ENCODE measurements around the gene WDR18.

The WDR18 gene

DNA sequence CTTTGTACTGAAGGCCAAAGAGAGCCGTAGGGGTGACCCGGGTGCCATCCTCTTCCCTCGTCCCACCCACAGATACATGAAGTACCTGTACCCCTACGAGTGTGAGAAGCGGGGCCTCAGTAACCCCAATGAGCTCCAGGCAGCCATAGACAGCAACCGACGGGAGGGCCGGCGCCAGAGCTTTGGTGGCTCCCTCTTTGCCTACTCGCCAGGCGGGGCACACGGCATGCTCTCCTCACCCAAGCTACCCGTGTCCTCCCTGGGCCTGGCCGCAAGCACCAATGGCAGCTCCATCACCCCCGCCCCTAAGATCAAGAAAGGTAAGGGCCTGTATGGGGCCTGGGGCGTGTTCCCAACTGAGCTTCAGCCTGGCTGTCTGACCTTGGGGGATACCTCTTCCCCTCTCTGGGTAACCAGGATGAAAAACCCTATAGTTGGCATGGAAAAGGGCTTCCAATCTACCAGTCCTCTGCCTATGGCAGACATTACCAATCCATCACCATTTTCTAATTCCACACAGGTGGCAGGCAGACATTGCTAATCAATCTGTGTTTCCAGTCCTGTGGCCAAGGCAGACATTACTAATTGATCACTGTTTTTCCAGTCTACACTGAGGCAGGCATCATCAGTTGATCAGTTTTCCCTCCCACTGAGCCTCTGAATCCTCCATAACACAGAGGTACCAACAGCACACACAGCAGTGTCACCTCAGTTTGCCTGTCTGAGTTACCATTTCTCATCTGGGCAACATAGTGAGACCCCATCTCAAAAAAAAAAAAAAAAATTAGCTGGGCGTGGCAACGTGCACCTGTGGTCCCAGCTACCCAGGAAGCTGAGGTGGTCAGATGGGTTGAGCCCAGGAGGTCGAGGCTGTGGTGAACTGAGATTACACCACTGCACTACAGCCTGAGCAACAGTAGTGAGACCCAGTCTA is 19.1 kb upstream of the WDR18 start:
- no peak for DNase-seq (ENCODE audit: low read depth)

DNA sequence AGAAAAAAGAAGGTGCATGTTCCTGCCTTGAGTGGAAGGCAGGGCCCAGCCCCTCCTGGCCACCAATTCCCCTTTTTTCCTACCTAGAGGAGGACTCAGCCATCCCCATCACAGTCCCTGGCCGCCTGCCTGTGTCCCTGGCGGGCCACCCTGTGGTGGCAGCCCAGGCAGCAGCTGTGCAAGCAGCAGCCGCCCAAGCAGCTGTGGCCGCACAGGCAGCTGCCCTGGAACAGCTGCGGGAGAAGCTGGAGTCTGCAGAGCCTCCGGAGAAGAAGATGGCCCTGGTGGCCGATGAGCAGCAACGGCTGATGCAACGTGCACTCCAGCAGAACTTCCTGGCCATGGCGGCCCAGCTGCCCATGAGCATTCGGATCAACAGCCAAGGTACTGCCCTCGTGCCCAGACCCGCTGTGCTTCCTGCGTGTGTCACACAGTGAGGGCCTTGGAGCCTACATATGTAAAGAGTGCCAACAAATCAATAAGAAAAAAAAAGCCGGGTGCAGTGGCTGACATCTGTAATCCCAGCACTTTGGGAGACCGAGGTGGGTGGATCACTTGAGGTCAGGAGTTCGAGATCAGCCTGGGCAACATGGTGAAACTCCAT is 17.6 kb upstream of the WDR18 start:
- no peak for DNase-seq (ENCODE audit: low read depth)

DNA sequence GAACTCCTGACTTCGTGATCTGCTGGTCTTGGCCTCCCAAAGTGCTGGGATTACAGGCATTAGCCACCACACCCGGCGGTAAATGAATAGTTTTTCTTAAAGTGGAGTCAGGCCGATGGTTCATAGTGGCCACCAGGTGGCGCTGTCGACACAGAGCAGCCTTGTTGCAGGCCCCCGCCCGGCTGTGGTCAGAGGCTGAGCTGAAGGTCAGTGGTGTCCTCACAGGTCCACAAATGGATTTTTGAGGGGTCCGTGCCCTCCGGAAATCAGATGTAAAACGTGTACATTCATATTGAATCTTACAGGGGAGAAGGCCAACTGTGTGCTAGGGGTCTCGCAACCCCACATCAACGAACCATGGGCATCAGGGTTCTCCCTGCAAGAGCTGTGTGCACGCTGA is 13.4 kb upstream of the WDR18 start:
- DNase-seq (ENCODE audit: low read depth) = no peak

DNA sequence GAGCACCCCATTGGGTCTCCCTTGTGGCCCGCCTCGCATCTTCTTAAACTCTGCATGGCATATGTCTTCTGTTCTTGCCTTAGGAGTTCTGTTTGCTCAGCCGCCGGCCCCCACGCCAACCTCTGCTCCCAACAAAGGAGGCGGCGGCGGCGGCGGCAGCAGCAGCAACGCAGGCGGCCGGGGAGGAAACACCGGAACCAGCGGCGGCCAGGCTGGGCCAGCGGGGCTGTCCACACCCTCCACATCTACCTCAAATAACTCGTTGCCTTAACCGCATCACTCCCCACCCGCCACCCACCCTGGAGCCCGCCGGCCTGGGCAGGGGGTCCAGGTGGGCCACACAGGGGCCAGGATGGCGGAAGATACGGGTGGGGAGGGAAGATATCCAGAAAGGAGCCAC is 12.3 kb upstream of the WDR18 start:
- no peak for DNase-seq (ENCODE audit: low read depth)

DNA sequence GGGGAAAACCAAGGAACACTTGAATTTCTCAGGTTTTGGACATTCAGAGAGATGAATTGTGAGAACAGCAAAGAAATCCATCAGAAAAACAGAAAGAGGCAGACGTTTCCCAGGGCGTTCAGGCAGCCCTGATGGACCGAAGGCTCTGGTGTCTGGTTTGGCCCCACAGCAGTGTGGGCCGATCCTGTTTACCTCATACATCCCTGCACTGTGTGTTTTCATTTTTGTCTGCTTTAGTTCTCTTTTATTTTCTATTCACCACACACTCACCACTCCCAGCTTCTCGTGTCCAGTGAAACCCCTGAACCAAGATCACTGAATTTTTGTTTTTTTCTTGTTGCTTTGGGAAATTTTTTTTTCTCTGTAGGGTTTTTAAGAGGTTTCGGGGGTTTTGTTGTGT is 11.9 kb upstream of the WDR18 start:
- DNase-seq (ENCODE audit: low read depth) = no peak

DNA sequence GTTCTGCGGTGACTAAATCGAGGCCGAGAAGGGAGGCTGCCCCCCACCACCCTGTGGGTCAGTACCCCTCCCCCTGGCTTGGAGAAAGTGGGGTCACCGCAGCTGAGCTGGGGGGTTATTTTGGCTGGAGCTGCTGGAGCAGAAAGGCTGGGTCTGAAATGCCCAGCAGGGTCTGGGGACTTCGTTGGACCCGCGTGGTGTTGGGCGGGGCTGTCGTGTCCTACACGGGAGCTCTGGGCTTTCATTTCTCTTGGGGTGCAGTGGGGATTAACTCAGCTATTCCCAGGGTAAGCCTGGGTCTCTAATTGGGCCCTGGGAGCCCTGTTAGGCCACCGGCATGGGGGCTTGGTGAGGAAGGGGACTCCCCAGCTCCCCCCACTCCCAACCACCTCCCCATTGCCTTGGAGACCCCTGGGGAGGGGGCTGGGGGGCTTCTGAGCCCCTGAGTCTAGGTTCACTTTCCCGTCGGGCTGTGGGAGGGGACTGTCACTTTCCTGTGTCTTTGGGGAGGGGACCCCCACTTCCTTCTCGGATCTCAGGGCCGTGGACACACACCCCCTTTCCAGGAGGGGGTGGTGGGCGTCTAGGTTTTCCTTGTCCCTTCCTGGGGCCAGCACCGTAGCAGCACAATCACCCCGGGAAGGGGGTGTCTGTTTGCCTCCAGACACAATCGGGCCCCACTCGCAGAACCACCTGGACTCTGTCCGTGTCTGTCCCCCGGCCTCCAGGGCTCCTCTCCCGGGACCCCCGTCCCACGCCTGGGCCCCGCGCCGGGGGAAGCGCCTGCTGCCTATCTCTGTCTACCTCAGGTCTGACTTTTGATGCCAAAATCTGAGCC is 10.2 kb upstream of the WDR18 start:
- no peak for DNase-seq (ENCODE audit: low read depth)

DNA sequence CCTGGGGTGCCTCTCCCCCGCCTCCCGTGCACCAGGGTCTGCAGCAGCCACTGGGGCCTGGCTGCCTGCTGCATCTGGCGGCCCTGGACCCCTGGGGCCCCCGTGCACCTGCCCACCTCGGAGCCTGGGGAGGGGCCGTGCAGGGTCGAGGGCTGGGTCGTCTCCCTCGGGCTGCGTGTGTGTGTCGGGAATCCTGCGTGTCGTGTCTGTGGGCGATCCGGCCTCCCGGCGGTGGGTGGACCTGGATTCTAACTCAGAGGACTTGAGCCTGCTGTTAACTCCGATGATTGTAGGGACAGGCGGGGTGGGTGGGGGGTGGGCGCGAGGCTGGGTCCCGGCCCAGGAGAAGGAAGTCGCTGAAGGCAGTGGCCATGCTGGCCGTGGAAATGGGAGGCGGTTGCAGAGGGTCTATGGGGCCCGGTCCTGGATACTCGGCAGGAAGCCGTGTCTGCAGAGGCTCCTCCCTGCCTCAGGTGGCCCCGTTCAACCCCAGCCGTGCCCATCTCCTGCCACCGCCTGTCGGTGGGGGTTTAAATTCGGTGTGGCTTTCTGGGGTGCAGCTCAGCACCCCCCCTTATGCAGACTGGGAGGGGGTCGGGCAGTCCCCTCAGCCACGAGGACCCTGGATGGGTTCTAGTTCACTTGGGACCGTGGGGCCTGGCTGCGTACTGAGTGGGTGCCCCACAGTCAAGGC is 9.4 kb upstream of the WDR18 start:
- no peak for DNase-seq (ENCODE audit: low read depth)

DNA sequence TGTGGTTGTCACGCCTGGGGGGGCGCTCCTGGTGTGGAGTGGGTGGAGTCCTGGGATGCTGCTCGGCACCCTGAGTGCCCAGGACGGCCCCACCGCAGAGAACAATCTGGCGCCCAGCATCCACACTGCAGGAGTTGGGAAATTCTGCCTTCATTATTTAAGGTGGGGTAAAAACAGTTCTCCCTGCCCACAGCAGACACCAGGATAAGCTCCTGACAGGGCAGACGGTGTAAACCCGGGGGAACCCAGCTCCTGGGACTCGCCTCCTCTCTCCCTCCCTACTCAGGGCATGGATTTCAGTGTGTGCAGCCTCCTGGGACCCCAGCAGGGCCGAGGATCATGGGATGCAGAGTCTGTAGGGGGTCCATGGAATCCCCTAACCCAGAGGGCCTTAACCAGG is 7.7 kb upstream of the WDR18 start:
- no peak for DNase-seq (ENCODE audit: low read depth)

DNA sequence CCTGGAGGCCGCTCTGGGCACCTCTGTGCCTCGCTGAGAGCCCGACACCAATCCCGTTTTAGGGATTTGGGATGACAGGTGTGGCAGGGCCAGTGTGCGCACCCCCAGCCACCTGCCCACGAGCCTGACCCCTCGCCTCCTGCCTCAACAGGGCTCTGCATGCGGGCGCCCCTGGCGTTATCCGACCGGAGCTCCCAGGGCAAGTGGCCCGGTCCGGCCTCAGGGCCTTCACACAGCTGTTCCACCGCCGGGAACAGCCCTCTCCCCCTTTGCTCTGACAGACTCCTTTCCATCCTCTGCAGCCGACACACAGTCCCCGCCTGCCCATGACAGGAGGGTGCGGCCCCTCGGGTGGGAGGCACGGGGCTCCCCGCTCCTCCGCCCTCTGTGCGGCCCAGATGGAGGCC is 7.1 kb upstream of the WDR18 start:
- DNase-seq (ENCODE audit: low read depth) = no peak

DNA sequence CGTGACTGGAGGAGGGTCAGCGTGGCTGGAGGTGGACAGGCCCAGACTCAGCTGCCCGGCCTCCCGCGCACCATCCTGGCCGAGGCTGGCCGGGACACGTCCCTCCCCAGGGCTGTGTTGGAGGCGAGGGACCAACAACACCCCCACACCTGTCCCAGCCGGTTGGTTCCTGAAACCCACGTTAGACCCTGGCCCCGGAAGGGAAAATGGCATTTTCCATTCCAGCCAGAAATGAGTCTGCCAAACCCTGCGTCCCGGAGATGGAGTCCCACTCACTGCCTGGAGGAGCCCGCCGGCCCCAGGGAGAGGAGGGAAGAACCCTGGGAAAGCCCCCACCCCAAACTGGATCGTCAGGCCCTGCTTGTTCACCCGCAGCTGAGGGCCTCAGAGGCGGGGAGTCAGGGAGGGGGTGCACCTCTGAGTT is 4.8 kb upstream of the WDR18 start:
- no peak for DNase-seq (ENCODE audit: low read depth)

DNA sequence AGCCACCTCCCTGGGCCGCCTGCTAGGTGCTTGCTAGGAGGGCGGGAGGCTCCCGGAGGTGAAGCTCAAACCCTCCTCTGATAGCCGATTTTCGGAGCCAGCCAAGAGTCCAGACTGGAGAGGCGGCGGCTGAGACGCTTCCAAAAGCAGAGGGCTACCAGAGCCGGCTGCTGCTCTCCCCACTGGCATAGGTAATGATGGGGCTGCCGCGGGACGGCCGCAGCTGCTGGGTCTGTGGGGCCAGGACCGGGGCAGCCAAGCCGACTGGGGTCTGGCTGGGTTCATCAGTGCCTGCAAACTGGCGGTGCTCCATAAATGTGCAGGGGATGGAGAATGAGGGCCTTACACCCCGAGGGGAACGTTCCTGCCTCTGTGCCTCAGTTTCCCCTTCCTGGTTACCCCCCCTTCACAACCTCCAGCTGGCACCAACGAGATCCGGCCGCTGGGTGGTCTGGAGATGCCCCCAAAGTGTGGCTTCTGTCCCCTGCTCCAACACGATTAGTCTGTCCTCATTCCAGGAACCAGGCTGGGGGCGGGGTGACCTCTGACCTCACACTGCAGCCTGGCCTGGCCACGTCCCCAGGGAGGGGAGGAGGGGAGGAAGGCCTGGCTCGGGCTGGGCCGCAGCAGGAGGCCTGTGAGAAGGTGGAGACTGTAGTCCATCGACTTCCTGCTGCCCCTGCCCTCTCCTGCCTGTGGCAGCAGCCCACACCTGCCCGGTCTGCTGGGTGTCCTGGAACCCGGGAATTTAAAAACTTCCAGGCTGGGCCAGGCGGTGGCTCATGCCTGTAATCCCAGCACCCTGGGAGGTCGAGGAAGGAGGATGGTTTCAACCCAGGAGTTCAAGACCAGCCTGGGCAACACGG is 3.8 kb upstream of the WDR18 start:
- DNase-seq (ENCODE audit: low read depth) = peak; percentile 23

DNA sequence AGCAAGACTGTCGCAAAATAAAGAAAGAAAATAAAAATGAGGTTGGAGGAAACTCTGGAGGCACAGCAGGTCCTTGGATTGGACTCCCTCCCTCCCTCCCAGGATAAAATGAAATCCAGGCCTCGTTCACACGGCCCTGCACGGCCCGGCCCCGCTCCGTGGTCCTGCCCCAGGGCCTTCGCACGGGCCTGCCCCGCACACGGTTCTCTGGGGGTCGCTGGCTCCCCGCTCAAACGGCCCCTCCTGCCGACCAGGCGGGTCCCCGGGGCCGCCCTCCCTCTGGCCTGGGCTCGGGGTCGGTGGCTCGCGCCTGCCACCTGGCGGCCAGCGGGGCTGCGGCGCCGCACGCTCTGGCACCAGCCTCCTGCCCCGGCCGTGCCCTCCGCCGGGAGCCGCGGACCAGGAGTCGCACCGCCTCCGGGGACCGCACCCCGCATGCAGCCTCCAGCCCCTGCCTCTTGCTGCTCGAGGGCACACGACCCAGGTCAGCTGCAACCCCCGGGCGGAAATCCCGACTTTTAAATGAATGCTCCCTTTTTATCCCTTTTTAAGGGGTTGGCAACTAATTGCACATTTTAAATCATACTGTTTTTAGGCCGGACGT is 1.5 kb upstream of the WDR18 start:
- peak; percentile 65 for DNase-seq (ENCODE audit: low read depth)

DNA sequence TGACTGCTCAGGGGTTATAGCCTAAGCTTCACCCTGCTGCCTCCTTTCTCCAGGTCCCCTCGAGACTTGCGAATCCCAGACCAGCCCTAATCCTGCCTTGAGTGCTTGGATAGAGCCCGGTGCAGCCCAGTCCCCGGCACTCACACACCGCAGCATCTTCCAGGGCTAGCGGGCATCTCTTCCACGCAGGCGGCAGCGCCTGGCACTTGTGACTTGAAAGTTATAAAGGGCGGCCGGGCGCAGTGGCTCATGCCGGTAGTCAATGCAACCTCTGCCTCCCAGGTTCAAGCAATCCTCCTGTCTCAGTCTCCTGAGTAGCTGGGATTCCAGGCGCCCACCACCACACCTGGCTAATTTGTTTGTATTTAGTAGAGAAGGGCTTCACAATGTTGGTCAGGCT is 1.9 kb downstream of the WDR18 start:
- no peak for DNase-seq (ENCODE audit: low read depth)

DNA sequence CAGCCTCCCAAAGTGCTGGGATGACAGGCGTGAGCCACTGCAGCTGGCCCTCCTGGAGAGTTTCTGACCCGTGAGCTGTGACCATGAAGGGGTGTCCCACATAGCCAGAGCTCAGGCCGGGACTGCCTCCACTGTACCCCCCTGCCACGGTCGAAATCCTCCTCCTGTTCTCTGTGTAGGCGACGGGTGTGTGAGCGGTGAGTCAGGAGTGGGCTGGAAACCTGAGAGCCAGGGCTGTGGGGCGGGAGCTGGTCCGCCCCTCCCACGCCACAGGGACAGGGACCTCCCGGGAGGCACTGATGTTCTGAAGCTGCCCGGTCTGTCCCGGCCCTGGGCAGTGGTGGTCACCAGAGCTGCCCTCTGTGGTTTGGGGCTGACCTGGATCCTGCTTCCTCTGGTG is 3.9 kb downstream of the WDR18 start:
- no peak for DNase-seq (ENCODE audit: low read depth)

DNA sequence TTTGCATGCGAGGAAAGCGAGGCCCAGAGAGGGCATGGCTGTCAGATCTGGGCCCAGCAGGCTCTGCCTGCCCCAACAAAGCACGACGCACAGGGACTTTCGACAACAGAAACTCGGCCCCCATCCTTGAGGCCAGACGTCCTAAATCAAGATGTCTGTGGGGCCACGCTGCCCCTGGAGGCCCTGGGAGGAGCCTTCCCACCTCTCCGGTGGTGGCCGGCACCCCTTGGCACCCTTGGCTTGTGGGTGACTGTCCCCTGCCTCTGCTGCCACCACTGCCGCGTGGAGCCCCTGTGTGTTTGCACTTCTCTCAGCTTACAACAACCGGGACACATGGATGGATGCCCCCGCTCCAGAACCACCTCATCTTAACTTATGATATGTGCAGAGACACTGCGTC is 4.4 kb downstream of the WDR18 start:
- no peak for DNase-seq (ENCODE audit: low read depth)

DNA sequence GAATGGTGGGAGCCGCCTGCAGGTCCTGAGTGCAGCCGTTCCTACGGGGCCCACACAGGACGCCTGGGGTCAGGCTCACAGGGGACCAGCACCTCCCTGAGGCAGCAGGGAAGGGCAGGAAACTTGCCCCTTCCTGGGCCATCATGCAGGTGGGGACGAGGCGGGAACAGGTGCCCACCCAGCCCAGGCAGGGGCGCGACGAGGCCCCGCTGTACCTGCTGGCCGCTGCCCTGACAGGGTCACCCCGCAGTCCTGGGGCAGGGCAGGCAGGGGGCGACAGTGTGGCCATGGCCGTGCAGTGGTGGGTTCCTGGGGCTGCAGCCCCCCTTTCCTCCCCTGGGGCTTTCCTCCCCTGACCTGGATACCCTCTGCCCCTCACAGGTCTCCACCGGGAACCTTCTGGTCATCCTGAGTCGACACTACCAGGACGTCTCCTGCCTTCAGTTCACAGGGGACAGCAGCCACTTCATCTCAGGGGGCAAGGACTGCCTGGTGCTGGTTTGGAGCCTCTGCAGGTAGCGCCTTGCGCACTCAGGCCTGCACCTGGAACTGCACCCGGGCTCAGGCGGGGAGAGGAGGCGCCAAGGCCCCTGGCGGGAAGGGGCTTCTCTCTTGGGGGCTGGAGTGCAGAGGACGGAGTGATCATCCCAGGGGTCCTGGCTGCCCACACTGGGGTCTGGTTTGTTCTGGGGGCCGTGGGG is 5.4 kb downstream of the WDR18 start:
- no peak for DNase-seq (ENCODE audit: low read depth)

DNA sequence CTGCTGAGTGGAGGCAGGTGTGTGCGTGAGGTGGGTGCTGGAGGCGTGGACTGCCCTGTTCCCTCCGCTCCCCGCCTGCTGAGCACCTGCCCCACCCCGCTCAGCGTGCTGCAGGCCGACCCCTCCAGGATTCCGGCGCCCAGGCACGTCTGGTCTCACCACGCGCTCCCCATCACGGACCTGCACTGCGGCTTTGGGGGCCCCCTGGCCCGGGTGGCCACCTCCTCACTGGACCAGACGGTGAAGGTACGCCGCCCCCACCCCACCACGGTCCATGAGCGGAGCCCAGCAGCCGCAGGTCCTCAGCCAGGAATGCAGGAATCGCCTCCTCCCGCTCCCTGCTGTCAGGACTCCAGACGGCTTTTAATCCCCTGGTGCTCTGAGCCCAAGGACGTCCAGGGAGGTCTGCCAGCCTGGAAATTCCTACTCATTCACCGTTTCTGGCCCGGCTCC is 6.0 kb downstream of the WDR18 start:
- no peak for DNase-seq (ENCODE audit: low read depth)

DNA sequence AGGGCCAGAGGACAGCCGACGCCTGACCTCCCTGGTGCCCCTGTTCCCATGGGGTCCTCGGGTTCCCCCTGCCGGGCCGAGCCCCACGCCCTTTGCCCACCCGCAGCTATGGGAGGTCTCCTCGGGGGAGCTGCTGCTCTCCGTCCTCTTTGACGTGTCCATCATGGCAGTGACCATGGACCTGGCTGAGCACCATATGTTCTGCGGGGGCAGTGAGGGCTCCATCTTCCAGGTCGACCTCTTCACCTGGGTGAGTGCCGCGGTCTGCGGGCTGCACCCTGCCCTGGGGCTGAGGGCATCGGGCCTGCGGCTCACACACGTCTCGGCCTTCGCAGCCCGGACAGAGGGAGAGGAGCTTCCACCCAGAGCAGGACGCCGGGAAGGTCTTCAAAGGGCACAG is 6.6 kb downstream of the WDR18 start:
- no peak for DNase-seq (ENCODE audit: low read depth)

DNA sequence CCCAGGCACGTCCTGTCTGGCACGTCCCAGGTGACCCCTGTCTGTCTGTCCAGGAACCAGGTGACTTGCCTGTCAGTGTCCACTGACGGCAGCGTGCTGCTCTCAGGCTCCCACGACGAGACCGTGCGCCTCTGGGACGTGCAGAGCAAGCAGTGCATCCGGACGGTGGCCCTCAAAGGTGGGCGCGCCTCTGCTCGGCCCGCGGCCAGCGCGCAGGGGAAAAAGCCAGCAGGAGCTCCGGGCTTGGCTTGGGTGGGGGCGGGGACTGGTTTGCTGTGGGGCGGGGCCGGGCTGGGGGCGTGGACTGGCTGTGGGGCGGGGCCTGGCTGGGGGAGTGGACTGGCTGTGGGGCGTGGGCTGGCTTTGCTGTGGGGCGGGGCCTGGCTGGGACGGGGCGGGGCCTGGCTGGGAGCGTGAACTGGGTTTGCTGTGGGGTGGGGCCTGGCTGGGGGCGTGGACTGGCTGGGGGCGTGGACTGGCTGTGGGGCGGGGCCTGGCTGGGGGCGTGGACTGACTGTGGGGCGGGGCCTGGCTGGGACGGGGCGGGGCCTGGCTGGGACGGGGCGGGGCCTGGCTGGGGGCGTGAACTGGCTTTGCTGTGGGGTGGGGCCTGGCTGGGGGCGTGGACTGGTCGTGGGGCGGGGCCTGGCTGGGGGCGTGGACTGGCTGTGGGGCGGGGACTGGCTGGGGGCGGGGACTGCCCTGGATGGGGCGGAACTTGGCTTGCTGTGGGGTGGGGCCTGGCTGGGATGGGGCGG is 7.2 kb downstream of the WDR18 start:
- DNase-seq (ENCODE audit: low read depth) = peak; percentile 58
